Stimulated activated naive CD4-positive, alpha-beta T cell (primary cell): ENCODE results near the gene LAYN.

Source experiments
- DNase-seq, 6 experiments: peaks; one replicate each; lab custom pipeline; 2025; lab: John Stamatoyannopoulos, UW

LAYN gene, protein sequence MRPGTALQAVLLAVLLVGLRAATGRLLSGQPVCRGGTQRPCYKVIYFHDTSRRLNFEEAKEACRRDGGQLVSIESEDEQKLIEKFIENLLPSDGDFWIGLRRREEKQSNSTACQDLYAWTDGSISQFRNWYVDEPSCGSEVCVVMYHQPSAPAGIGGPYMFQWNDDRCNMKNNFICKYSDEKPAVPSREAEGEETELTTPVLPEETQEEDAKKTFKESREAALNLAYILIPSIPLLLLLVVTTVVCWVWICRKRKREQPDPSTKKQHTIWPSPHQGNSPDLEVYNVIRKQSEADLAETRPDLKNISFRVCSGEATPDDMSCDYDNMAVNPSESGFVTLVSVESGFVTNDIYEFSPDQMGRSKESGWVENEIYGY

DNA sequence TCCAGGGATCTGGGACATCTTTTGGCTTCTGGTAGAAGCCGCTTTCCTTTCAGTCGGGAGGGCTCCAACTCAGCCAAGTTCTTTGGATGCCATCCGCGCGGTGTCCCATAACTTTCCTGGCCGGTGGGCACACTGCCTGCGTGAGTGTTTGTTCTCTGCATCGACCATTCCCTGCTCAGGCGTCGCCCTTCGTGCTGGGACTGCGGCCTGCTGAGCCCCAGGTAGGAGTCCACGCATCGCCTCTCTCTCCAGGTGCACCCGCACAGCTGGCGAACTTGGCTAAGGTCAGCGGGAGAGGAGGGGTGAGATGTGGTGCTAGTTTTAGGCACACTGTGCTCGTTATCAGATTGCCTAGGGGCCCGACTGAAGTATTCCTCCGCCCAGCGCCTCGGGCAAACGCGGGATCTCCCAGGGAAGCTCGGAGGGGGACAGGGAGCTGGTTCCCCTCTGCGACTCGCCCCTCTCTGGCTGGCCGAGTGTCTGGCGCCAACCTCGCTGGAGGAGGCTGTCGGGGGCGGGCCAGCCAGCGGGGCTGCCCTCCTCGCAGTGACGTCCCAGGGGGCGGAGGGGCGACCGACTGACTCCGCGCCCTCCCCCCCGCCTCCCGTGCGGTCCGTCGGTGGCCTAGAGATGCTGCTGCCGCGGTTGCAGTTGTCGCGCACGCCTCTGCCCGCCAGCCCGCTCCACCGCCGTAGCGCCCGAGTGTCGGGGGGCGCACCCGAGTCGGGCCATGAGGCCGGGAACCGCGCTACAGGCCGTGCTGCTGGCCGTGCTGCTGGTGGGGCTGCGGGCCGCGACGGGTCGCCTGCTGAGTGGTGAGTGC, at the start of gene LAYN:
Gene LAYN, plus strand, starts transcription at position 607 of the 823 bp plus-strand sequence. Its CDS starts 124 bp downstream, at position 731.
- DNase-seq: peak in 4 of 6 experiments; percentile 10 to 44 (median 17)

DNA sequence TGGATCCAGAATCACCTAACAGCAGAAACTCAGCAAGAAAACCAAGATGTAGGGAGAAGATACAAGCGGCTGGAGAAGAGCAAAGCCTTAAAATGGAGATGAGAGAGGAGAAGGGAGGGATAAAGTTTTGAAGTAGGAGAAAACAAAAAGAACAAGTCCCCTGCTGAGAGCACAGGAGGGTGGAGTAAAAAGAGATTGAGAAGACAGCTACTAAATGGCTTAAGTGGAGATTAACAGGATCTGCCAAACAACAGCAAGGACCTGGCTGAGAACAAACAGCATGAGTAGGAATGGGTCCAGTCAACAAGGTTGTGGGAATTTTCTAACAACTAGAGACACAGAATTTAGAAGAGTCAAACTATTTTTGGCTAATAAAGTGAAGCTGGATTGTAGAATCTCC, 46.5 kb upstream of the LAYN start:
- no peak for DNase-seq

DNA sequence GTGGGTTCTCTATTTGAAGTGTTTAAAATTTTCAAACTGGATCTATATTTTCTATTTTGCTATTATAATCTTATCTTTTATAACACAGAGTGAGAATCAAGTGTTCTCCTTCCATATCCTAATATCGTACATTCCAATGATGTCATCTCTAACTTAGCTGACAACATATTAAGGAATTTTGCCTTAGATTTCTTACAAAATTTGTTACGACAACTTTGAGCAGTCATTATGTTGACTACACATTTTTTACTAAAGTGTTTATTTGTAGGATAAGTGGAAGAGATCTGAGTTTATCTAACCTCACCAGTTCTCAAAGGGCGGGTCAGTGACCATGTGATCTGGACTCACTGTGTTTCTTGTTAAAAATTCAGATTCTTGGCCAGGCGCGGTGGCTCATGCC, 41.0 kb upstream of the LAYN start:
- no peak for DNase-seq

DNA sequence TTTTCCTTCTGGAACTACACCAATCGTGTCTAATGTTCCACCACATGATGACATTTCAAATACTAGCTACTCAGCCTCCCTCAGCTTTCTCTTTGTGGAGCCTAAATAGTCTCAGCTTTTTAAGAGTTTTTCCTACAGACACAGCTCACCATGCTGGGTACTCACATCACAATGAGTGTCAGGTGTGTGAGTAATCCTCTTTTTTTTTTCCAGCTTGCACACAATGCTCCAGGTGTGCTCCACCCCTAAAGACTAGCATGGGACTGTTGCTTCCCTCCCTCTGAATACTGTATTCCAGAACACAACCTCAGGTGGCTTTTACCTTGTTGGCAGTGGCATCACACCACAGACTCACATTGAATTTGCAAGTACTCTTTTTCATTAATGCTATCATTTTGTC, 40.0 kb upstream of the LAYN start:
- no peak for DNase-seq

DNA sequence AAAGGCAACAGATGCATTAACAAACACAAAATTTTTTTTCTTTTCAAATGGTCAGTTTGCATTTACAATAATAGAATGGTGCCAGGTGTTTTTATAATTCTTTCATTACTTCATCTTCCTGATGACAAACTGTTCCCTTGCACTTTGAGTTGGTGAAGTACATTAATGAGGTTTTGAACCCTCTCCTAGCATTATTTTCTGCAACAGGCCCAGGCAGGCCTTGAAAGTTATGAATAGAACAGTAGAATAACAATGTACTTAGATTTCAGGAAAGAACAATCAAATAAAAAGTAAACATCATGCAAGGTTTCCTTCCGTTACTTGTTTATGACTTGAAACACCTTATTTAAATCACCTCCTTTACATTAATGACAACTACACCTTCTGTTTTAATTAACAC, 37.9 kb upstream of the LAYN start:
- DNase-seq: no peak

DNA sequence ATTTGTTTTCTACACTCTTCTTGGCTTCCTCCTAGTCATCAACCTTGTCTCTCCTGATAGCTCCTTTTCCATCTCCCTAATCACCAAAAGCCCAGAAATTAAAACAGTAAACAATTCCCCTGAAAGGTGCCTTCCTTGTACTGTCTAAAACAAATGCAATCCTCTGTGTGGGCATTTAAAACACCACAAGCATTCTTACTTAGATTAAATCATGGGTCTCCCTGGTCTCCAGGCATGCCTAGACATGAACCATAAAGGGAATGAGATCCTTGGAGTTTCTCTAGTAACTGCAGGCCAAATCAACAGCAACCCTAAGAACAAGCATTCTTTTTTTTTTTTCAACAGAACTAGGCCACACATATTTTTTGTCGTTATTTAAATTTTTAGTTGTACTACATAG, 30.2 kb upstream of the LAYN start:
- DNase-seq: no peak

DNA sequence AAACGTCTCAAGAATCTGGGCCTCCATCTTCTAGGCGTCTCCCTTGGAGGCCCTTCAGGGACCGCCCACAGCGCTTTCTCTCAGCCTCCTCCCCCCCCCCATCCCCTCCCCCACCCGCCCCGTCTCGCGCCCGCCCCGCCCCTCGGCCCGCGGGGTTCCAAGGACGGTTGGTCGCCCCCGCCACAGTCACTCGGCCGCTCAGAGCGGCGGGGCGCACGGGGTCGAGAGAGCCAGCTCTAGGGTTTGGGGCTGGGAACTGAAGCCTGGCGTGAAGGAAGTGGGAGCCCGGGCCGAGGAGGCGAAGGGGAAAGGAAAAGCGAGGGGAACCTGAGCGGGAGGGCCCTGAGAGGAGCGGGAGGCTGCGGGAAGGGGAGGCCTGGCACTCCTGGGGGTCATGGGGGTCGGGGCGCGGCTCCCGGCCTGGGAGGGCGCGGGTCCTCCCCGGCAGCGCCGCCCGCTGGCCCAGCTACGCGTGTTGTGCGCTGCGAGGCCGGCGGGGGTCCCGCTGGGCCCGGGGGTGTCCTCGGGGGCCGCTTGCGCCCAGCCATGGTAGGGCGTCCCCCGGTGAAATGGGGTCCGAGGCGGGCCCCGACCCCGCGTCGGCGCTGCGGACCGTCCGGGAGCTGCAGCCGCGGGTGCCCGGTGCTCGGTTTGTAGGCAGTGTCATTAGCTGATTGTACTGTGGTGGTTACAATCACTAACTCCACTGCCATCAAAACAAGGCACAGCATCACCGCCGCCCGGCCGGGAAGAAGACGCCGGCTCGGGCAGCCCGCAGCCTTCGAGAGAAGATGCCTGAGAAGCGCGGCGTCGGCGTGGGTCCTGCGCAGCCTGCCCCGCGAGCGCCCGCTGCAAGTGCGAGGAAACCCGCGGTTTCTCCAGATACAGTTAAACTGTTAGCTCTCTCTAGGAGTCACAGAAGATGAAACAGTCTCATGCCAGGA, 28.0 kb upstream of the LAYN start, which contains the start of gene BTG4:
Gene BTG4, minus strand, starts transcription at position 91 of the 944 bp plus-strand sequence. CDS start 13,610 bp downstream, outside the sequence.
- DNase-seq: peak in 4 of 6 experiments; percentile 3 to 43 (median 16)

DNA sequence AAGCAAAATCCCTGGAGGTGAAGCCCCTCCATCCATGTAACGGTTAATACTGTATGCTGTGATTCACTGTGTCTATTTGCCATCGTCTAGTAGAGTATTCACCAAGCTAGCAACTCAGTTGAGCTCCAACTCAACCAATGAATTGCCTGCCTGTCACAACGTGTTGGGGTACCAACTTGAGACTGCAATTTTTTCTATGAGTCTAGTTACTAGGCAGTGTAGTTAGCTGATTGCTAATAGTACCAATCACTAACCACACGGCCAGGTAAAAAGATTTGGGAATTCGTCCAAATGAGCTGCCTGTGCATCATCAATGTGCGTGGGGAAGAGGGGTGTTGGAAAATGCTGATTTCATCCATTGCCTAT, 27.3 kb upstream of the LAYN start:
- peak in 1 of 6 experiments; percentile 43 for DNase-seq

DNA sequence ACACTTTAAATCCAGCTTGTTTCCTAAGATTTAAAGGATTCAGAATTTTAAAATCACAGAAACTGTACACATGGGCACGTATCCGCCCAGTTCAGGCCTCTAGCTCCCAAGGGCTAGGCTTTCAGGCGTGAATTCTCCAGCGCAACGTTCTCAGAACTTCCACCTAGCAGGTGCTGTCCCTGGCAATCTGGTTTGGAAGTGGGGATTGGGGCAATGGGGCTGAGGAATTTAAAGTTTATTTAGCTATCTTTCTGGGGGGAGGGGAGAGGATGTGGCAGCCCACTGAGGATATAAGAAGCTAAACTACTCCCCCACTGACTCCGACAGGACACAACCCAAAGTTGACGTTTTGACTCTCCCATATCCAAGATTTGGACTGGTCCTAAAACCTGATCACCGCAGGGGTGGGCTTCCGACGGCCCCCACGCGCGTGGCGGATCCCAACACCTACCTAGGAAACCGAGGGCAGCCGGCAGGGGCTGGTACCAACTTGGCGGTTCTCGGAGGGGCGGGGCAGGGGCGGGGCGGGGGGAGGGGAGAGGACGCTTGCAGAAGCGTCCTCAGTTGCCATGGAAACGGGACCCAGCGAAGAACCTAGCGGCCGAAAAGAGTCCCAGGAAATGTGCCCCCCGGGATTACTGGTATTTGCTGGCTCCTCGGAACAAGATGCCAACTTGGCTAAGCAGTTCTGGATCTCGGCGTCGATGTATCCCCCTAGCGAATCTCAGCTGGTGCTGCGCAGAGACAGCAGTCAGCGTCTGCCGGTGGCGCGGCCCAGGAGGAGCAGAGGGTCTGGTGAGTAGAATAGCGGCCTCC, 26.1 kb upstream of the LAYN start, which contains the start of gene HOATZ:
Gene HOATZ, plus strand, starts transcription at position 563 of the 816 bp plus-strand sequence. Its CDS starts 7 bp downstream, at position 570.
- DNase-seq: peak in 3 of 6 experiments; percentile 6 to 16 (median 8)

DNA sequence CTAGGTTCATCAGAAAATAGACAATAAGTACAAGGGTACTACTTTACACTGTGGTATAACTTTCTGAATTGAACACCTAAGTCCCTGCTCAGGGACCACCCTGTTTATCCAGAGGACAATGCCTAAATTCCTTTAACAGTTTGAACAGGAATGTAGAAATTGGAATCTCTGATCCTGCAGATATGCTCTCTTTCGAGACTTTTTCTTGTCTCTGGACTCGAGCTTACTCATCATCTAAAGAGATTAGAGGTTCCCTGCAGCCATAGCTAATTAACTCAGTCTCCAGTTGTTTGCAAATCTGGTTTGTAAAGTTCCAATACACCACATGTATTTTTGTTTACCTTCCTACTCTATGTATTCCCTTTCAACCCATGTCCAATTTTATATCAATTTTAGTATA, 24.9 kb upstream of the LAYN start:
- no peak for DNase-seq

DNA sequence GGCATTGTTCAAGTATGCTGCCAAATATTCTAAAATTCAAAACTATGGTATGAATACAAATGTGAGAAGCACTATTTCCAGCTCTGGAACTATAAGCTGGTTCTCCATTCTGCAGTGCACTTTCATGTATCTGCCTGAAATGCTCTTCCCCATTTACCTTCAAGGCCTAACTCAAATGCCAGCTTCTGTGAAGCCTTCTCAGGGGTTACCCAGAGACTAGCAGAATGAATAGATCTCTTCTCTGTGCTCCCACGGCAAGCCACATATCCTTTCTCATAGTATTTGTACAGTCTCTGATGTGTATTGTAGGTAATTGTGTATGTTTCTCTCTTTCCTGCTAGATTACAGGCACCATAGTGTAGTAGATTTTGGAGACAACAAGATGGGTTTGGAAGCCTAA, 21.9 kb upstream of the LAYN start:
- no peak for DNase-seq

DNA sequence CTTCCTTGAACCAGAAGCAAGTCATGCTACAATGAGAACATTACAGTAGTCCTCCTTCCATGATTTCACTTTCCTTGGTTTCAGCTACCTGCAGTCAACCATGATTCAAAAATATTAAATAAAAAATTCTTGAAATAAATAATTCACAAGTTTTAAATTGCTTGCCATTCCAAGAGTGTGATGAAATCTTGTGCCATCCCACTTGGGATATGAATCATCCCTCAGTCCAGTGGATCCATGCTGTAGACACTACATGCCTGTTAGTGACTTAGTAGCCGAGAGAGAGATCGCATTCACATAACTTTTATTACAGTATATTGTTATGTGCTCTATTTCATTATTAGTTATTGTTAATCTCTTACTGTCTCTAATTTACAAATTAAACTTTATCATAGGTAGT, 20.0 kb upstream of the LAYN start:
- no peak for DNase-seq

DNA sequence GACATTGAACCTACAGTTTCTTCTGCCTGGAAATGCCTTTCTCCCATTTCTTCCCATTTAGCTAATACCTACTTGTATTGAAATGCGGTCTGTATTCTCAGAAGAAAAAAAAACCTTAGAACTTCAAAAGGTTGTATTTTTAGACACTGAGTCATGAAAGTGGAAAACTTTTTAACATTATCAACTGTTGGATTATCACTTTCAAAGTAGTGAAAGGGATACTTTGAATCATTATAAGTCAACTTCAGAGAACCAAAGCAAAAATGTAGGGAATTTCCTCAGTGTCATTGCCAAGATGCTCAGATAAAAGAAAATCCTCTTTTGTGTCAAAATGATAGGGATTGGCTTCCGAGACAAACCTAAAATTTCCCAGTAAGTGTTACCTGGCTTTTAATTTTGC, 19.4 kb upstream of the LAYN start:
- no peak for DNase-seq

DNA sequence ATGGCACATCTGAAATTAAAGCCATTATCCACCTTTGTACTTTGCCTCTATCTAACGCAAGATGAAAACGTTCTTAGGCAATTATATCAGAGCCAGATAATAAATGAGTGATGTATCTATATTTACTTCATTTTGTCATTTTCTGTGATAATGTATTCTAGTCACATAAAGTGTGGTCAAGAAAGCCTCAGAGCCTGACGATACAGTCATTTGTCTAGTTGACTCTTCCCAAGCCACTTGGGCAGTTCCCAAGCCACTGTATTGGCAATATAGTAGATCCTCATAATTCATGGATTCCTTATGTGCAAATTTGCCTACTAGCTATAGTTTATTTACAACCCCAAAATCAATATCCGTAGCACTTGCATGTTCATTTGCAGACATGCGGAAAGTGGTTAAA, 18.1 kb upstream of the LAYN start:
- no peak for DNase-seq

DNA sequence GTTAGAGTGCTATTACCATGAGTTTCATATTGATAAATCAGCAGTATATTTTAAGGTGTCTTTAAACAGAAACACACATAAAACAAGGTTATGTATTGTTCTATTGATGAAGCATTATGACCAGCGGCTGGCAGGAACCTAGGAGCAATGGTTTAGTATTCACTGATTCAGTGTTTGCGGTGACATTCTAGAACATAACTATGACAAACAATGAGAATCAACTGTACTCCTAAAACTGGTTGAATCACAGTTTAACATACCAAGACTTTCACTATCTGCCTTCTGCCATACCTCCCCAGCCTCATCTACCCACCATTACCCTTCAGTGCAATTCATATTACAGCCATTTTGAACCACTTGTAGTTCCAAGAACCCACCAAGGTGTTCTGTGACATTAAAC, 17.2 kb upstream of the LAYN start:
- no peak for DNase-seq

DNA sequence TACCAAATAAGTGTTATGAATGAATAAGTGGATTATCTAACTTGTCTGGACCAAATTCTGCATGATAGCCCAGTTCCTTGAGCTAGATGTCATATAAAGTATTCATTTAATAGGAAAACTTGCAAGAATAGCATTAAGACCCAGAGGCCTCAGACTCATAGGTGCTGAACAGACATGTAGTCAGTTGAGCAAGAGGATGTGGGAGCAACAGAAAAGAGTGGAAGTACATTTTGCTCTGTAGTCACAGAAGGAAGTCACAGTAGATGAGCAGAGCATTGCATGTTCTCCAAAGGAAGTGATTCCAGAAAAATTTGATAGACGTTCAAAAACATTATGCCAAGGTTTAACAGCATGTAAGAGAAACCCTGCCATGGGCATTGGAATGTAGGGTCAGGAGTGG, 16.5 kb upstream of the LAYN start:
- DNase-seq: no peak

DNA sequence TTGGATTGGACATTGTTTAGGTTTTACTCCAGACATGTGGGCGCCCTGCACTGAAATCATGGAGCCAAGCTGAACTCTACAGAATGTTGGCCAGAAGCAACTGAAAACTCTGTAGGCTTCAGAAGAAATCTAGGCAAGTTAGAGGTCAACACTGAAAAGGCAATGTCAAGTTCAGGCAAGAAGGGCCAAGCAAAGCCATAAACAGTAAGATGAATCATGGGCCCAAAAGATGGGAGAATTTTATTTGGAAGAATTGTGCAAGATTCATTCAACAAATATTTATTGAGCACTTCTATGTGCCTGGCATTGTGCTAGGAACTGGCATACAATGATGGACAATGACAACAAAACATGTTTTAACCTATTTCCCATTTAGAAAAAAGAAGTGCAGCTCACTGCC, 15.1 kb upstream of the LAYN start:
- DNase-seq: no peak

DNA sequence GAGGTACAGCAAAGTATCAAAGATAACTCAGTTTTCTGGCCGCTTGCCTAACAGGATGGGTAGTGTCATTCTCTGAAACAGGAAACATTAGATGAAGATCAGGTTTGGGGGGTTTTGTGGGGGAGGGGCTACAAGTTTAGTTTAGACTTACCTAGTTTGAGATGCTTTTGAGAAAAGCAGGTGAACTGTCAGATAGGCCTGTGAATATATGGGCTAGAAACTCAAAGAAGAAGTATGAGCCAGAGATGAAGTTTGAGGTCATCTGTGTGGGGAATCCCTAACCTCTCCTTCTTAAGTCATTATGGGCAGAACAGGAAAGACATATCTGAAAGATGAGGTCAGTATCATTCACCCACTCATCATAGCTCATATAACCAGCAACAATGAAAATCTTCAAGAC, 14.0 kb upstream of the LAYN start:
- no peak for DNase-seq

DNA sequence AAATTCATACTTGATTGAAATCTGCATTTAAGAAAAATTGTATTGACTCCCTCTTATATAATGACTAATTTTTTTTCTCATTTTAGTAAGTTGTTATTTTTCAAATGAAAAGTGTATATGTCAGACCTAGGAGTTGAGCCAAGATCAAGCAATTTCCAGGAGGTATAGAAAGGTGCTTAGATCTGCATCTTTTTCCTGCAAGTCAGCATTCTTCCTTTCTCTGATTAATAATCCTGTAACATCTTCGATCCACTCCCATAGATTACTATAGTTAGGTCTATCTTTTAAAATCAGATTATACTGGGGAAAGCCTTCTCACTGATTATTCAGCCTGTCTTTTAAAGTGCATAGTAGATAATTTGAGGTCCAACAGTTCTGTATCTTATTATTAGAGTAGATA, 13.2 kb upstream of the LAYN start:
- DNase-seq: no peak

DNA sequence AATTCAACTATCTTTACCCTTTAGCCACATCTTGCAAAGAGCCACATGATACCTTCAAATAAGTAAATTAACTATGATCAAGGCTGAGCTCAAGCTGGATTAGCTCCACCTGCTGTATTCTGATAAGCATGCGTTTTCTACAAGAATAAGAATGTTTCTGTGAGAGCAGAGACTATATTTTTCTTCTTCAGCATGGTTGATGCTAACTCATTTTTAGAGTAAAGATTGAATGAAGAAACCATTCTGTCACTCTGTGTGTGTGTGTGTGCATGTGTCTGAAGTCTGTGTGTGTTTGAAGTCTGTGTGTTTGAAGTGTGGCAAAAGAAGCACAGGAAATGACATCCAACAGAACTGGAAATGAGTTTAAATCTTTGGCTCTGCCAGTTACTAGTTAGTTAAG, 12.0 kb upstream of the LAYN start:
- peak in 4 of 6 experiments; percentile 14 to 85 (median 77) for DNase-seq

DNA sequence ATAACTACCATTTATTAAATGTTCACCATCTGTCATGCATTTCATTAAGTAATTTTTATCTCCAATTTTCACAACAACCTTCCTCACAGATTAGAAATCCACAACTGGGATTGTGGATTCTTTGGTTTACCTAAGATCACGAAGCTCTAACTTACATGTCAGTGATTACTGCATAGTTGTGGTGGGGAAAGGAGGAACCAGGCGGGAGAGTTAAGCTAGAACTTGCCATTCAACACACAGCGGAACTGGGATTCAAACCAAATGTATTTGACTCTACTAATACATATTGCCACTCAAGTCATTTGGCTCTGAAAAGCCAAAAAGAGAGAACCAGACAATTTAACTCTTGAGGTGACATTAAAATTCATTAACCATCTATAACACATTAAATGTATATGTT, 10.4 kb upstream of the LAYN start:
- DNase-seq: no peak
